PC-9 (cell line): ENCODE data around the gene PLD5. TPM values are rescaled to one million over a fixed set of nuclear protein-coding genes. Genes with fewer than 3 reads are reported as not detected.

ENCODE experiments used
- BruUV-seq: library from RNA; stranded (reverse); fragments of 400-500 nt; replicated peaks from 2 replicates; lab custom pipeline; 2021; lab: Mats Ljungman, UMichigan
- CTCF ChIA-PET: fragments of 300-600 bp; sonication (Branson Sonifier 250); formaldehyde crosslinking; loops from one replicate; lab custom pipeline; 2022; ENCODE audit warnings: antibody characterized with exemption; lab: Charles Lee
- POLR2A ChIA-PET: fragments of 300-600 bp; sonication (Branson Sonifier 250); formaldehyde crosslinking; loops from one replicate; lab custom pipeline; 2022; ENCODE audit warnings: antibody characterized with exemption; ENCODE audit not compliant: unreplicated experiment; lab: Charles Lee
- DNase-seq, 2 experiments: peaks; one replicate each; pipeline versions ENCODE4 v3.0.0 to v3.0.0-alpha.2; 2015 to 2022; ENCODE audit warnings: mixed read lengths in 1 of 2
- H2AFZ ChIP-seq: fragments of 200-600 bp; sonication (generic); 2 replicates; pipeline ENCODE4 v1.8.1; 2017; ENCODE audit warnings: antibody characterized with exemption
- H3F3A ChIP-seq: fragments of 200-600 bp; sonication (generic); 2 replicates; pipeline ENCODE4 v1.8.1; 2017; ENCODE audit warnings: antibody characterized with exemption, mild to moderate bottlenecking, low read depth; ENCODE audit not compliant: insufficient read depth
- H3K27ac ChIP-seq: fragments of 200-600 bp; sonication (generic); 2 replicates; pipeline ENCODE4 v1.6.1; 2016; ENCODE audit warnings: mixed run types
- H3K27me3 ChIP-seq: fragments of 200-600 bp; sonication (generic); 2 replicates; pipeline ENCODE4 v1.6.1; 2016; ENCODE audit warnings: low read depth, mixed run types; ENCODE audit not compliant: insufficient read depth
- H3K36me3 ChIP-seq: fragments of 200-600 bp; sonication (generic); 2 replicates; pipeline ENCODE4 v1.6.1; 2016; ENCODE audit warnings: low read depth, mixed run types
- H3K4me1 ChIP-seq: fragments of 200-600 bp; sonication (generic); replicated peaks from 2 replicates; pipeline ENCODE4 v1.6.1; 2016; ENCODE audit warnings: mixed run types; ENCODE audit not compliant: insufficient read depth
- H3K4me2 ChIP-seq: fragments of 200-600 bp; sonication (generic); 2 replicates; pipeline ENCODE4 v1.6.1; 2017; ENCODE audit warnings: mixed run types
- H3K4me3 ChIP-seq: fragments of 200-600 bp; sonication (generic); 2 replicates; pipeline ENCODE4 v1.6.1; 2016; ENCODE audit warnings: mixed run types
- H3K79me2 ChIP-seq: fragments of 200-600 bp; sonication (generic); 2 replicates; pipeline ENCODE4 v1.6.1; 2017; ENCODE audit warnings: low read depth, mixed run types
- H3K9me2 ChIP-seq: fragments of 200-600 bp; sonication (generic); 2 replicates; pipeline ENCODE4 v1.8.1; 2017; ENCODE audit warnings: mild to moderate bottlenecking; ENCODE audit not compliant: insufficient read depth
- H3K9me3 ChIP-seq: fragments of 200-600 bp; sonication (generic); 2 replicates; pipeline ENCODE4 v1.8.1; 2016; ENCODE audit warnings: low read depth; ENCODE audit not compliant: insufficient read depth
- H4K20me1 ChIP-seq: fragments of 200-600 bp; sonication (generic); 2 replicates; pipeline ENCODE4 v1.8.1; 2017; ENCODE audit not compliant: insufficient read depth
- EZH2 ChIP-seq: fragments of 200-600 bp; sonication (generic); IDR thresholded peaks from 2 replicates; pipeline ENCODE4 v1.8.0; 2017; ENCODE audit warnings: antibody characterized with exemption, low read depth
- intact Hi-C: fragments of 100-400 bp; cut with micrococcal nuclease; formaldehyde crosslinking; loops from one replicate; pipeline ENCODE4 v1.10.0; 2022; ENCODE audit not compliant: unreplicated experiment
- total RNA-seq: library from RNA; stranded (reverse); gene quantifications from 2 replicates; pipeline ENCODE4 v1.2.3, GENCODE V29; 2021
- TF ChIP-seq, protein P1 (sequence below): fragments of 200-600 bp; sonication (generic); conservative IDR thresholded peaks from 2 replicates; pipeline ENCODE4 v1.6.1; 2017; ENCODE audit warnings: mixed run types, antibody characterized with exemption, mild to moderate bottlenecking, moderate library complexity

The PLD5 gene
- total RNA-seq, 1 experiment from 2014 or later = not detected

DNA sequence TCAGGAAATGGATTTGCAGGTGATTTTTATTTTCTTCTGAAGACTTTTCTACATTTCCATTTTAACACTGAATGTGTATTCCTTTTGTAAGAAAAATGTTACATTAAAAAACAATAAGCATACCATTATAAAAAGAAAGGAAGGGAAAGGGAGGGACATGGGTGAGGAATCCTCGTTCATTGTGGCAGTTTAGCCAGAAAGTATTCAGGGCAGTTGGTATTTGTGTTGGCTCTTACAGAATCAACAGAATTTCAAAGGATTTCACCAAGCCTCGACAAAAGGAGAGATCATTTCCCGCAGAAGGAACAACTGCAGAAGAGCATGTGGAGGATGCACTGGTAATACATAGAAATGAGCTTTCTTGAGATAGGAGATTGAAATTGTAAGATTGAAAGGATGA, 35.0 kb downstream of the PLD5 start:
- Histone ChIP-seq H3K4me1 (no peaks in the 10 kb centered on the region), H3K4me2 (no peak overlapping the region), H3K36me3 (no peaks in the 10 kb centered on the region), H3K27ac (no peak overlapping the region), H3K9me3 (no peaks in the 10 kb centered on the region), H3K4me3 (no peak overlapping the region), H3F3A (no peaks in the 10 kb centered on the region), H2AFZ (no peak overlapping the region), H3K79me2 (no peaks in the 10 kb centered on the region), H3K9me2 (no peaks in the 10 kb centered on the region), H3K27me3 (0 out of 2 replicates have a peak, but pooled peaks cover 7% of the 10 kb centered on the region), H4K20me1 (no peaks in the 10 kb centered on the region)
- intact Hi-C loops = no loop called here
- TF ChIP-seq, protein P1, sequence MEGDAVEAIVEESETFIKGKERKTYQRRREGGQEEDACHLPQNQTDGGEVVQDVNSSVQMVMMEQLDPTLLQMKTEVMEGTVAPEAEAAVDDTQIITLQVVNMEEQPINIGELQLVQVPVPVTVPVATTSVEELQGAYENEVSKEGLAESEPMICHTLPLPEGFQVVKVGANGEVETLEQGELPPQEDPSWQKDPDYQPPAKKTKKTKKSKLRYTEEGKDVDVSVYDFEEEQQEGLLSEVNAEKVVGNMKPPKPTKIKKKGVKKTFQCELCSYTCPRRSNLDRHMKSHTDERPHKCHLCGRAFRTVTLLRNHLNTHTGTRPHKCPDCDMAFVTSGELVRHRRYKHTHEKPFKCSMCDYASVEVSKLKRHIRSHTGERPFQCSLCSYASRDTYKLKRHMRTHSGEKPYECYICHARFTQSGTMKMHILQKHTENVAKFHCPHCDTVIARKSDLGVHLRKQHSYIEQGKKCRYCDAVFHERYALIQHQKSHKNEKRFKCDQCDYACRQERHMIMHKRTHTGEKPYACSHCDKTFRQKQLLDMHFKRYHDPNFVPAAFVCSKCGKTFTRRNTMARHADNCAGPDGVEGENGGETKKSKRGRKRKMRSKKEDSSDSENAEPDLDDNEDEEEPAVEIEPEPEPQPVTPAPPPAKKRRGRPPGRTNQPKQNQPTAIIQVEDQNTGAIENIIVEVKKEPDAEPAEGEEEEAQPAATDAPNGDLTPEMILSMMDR = no peak
- TF ChIP-seq EZH2 = no peak
- no TSS peak for BruUV-seq
- ChIA-PET CTCF (no interaction called here), POLR2A (no interaction called here)
- no peak for DNase-seq

DNA sequence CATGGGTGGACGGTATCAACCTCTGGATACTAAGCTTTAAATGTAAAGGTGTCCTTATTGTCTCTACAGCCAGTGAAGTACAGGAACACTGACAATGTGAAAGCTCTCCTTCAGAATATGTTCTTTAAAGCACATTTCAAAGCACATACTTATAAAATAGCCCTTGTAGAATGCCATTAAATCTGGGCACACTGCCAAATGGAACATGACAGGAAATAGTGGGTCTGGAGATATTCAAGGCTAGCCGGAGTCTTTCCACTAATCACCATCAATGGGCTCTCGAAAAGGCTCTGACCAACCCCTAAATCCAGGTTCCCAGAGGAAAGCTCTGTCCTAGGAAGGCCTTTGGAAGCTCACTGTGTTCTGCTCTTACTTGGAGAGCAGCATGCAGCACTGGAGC, 46.6 kb downstream of the PLD5 start:
- Histone ChIP-seq H3K9me3 (no peaks in the 10 kb centered on the region), H3K4me3 (no peak overlapping the region), H3K4me2 (no peak overlapping the region), H3K27me3 (no peaks in the 10 kb centered on the region), H2AFZ (no peak overlapping the region), H4K20me1 (no peaks in the 10 kb centered on the region), H3K4me1 (no peaks in the 10 kb centered on the region), H3K36me3 (no peaks in the 10 kb centered on the region), H3K79me2 (no peaks in the 10 kb centered on the region), H3F3A (no peaks in the 10 kb centered on the region), H3K9me2 (no peaks in the 10 kb centered on the region; the same call in 1 of the 2 replicates), H3K27ac (no peak overlapping the region)
- TF ChIP-seq, protein P1 = no peak
- TF ChIP-seq EZH2 = no peak
- no peak for DNase-seq
- CTCF ChIA-PET = no interaction called here
- no TSS peak for BruUV-seq
- POLR2A ChIA-PET = interaction anchor here (0.7 kb wide), 1 partner anchor 221 kb away, joined by 3 read pairs; no protein-coding TSS in a partner anchor
- intact Hi-C loops = no loop called here

DNA sequence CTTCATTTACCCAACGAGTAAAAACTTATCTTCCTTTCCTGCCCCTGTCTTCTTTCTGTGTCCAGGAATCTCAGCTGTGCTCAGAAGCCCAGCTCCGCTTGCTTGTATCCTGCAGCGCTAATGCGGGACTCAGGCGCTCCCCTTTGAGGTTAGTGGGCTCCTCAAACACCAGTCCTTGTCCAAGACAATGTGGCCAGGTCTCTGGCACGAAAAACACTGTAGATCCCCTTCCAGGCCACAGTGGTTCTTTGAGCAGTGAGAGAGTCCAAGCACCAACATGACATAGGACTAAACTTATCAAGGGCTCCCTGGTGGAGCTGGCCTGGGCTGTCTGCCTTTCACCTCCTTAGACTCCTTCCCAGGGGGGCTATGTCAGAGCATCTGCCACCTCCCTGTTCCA, 53.7 kb downstream of the PLD5 start:
- TF ChIP-seq, protein P1 = no peak
- TF ChIP-seq EZH2 = no peak
- Histone ChIP-seq H3K4me1 (no peaks in the 10 kb centered on the region), H3K27me3 (peaks cover 34% of the 10 kb centered on the region), H3K9me2 (no peaks in the 10 kb centered on the region; the same call in 1 of the 2 replicates), H3K4me3 (no peak overlapping the region), H2AFZ (no peak overlapping the region), H3K27ac (no peak overlapping the region), H3K4me2 (no peak overlapping the region), H3K36me3 (no peaks in the 10 kb centered on the region), H3K79me2 (no peaks in the 10 kb centered on the region), H3K9me3 (no peaks in the 10 kb centered on the region), H4K20me1 (no peaks in the 10 kb centered on the region), H3F3A (no peaks in the 10 kb centered on the region)
- ChIA-PET POLR2A (no interaction called here), CTCF (no interaction called here)
- no TSS peak for BruUV-seq
- DNase-seq = no peak
- intact Hi-C loops = no loop called here
